ENCODE measurements around the gene TSHR. TPM values are rescaled to one million over a fixed set of nuclear protein-coding genes. Genes with fewer than 3 reads are reported as not detected.

TSHR gene
- total RNA-seq, 1 experiment from 2014 or later = not detected

DNA sequence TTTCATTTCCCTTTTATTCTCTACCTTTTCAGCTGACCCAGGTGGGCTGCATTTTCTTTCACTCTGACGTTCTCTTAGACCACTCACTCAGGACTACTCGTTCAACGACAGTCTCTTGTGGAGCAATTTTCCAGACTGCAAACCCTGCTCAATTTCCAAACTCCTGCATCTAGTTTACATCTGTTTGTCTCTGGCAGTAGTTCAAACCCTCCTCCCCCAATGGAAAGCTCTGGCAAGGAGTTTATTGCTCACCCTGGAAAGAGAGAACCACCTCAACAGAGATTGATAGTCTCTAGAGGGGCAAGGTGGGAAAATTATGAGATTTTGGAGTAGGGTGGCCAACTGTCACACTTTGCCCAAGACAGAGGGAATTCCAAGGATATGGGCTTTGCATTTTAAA lies 130.2 kb downstream of the TSHR start:
- Histone ChIP-seq H2BK20ac (ENCODE audit: low read depth, low read length, poor library complexity, severe bottlenecking) (no peak overlapping the region), H3K14ac (ENCODE audit: insufficient read depth, low read length) (no peak overlapping the region)

More for the DNA sequence above, 130.2 kb downstream of the TSHR start:
- no peak overlapping the region for H2BK120ac ChIP-seq (ENCODE audit: low read depth, low read length, poor library complexity, severe bottlenecking)
- Mint-ChIP-seq H3K9me3 (no peaks in the 10 kb centered on the region), H3K36me3 (ENCODE audit: insufficient read depth in 1 of 3, low read depth in 3 of 3) (no peaks in the 10 kb centered on the region; a peak in 1 of 7 replicates), H3K4me1 (peaks cover 4% of the 10 kb centered on the region in 2 experiments; a peak in 3 of 4 replicates), H3K4me3 (no peak overlapping the region), H3K27ac (no peak overlapping the region; a peak in 1 of 7 replicates), H3K27me3 (ENCODE audit: low read depth) (no peaks in the 10 kb centered on the region)
- H3K23ac ChIP-seq (ENCODE audit: insufficient read length, low read depth, low read length) = no peak overlapping the region
- WGBS (ENCODE audit: extremely low coverage, insufficient read length, low lambda C conversion rate) = no CpG with 5 or more reads among the region's 3 CpGs
- H3K4ac ChIP-seq (ENCODE audit: low read depth, low read length) = no peak overlapping the region
- no peaks in the 10 kb centered on the region for H3K4me1 ChIP-seq (ENCODE audit: insufficient read depth, low read length)
- H3K4me2 ChIP-seq (ENCODE audit: insufficient read depth, insufficient read length, low read length) = no peak overlapping the region
- TF ChIP-seq, protein P1, sequence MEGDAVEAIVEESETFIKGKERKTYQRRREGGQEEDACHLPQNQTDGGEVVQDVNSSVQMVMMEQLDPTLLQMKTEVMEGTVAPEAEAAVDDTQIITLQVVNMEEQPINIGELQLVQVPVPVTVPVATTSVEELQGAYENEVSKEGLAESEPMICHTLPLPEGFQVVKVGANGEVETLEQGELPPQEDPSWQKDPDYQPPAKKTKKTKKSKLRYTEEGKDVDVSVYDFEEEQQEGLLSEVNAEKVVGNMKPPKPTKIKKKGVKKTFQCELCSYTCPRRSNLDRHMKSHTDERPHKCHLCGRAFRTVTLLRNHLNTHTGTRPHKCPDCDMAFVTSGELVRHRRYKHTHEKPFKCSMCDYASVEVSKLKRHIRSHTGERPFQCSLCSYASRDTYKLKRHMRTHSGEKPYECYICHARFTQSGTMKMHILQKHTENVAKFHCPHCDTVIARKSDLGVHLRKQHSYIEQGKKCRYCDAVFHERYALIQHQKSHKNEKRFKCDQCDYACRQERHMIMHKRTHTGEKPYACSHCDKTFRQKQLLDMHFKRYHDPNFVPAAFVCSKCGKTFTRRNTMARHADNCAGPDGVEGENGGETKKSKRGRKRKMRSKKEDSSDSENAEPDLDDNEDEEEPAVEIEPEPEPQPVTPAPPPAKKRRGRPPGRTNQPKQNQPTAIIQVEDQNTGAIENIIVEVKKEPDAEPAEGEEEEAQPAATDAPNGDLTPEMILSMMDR (conservative IDR thresholded peaks at IDR 0.05) = no peak
- no peak overlapping the region for H2BK5ac ChIP-seq (ENCODE audit: insufficient read length, low read length)
- H4K5ac ChIP-seq (ENCODE audit: insufficient read length, low read depth, low read length) = no peak overlapping the region
- no peak overlapping the region for H2BK15ac ChIP-seq (ENCODE audit: low read depth, low read length)
- H3K79me2 ChIP-seq (ENCODE audit: insufficient read depth, low read length) = no peaks in the 10 kb centered on the region
- H3K9ac ChIP-seq (ENCODE audit: extremely low read depth, insufficient read length, low read length) = no peak overlapping the region
- no peaks in the 10 kb centered on the region for H3K79me1 ChIP-seq (ENCODE audit: insufficient read depth, low read depth, low read length, poor library complexity, severe bottlenecking)
- H2AFZ ChIP-seq (ENCODE audit: low read length) = no peak overlapping the region
- H4K20me1 ChIP-seq (ENCODE audit: control insufficient read depth, insufficient read depth, insufficient read length) = no peaks in the 10 kb centered on the region
- H3K18ac ChIP-seq (ENCODE audit: insufficient read length, low read depth, low read length) = no peak overlapping the region
- H3T11ph ChIP-seq (ENCODE audit: low read length) = no peak overlapping the region
- no peak overlapping the region for H2AK5ac ChIP-seq (ENCODE audit: insufficient read length, low read length)
- H2BK12ac ChIP-seq (ENCODE audit: insufficient read length, low read depth, low read length) = no peak overlapping the region
- no peaks in the 10 kb centered on the region for H3K23me2 ChIP-seq (ENCODE audit: insufficient read length, low read depth, low read length, poor library complexity, severe bottlenecking)
- no peaks in the 10 kb centered on the region for H3K27me3 ChIP-seq (ENCODE audit: insufficient read depth, low read length)
- no peak overlapping the region for H3K27ac ChIP-seq (ENCODE audit: insufficient read length, low read depth, low read length)
- H3K9me3 ChIP-seq (ENCODE audit: control insufficient read depth, low read depth, low read length) = no peaks in the 10 kb centered on the region
- DNase-seq = no peak
- H3K56ac ChIP-seq (ENCODE audit: insufficient read length, low read depth, low read length) = no peak overlapping the region
- H4K91ac ChIP-seq (ENCODE audit: insufficient read length, low read depth, low read length) = no peak overlapping the region
- H4K8ac ChIP-seq (replicated peaks; ENCODE audit: insufficient read length, low read depth, low read length) = no peak overlapping the region

All from H9 (cell line).